K562 (cell line): ENCODE data around the gene AVPR1A. TPM values are rescaled to one million over a fixed set of nuclear protein-coding genes. Genes with fewer than 3 reads are reported as not detected.

Experiments used
- ATAC-seq: fragments of 200-7000 bp; cut with Tn5 transposase; 3 replicates; pipeline ENCODE4 v1.9.1; 2020; ENCODE audit warnings: moderate library complexity
- BruUV-seq: library from RNA; stranded (reverse); fragments of 400-500 nt; replicated peaks from 2 replicates; lab custom pipeline; 2021; lab: Mats Ljungman, UMichigan
- CTCF ChIA-PET: fragments of 300-600 bp; formaldehyde crosslinking; extraction: SDS; loops from one replicate; lab custom pipeline; 2021; ENCODE audit warnings: low intra/inter-chr PET ratio; lab: Yijun Ruan, JAX
- POLR2A ChIA-PET: fragments of 300-600, 350-650 bp; sonication (Branson Sonifier 250); formaldehyde crosslinking; extraction: SDS; loops from one replicate; lab custom pipeline; 2021; ENCODE audit warnings: antibody characterized with exemption, inconsistent platforms; lab: Yijun Ruan, JAX
- DNase-seq, 4 experiments: peaks; one replicate each; pipeline versions ENCODE4 v3.0.0 to v3.0.0-alpha.2; 2011 to 2018; ENCODE audit warnings: low spot score in 3 of 4, mixed read lengths in 3 of 4; ENCODE audit errors: extremely low read depth in 1 of 4
- FAIRE-seq: peaks from 2 replicates; lab custom pipeline; 2011; peaks lifted over from hg19 to GRCh38; lab: Jason Lieb, UNC
- H2AFZ ChIP-seq: 2 replicates; pipeline ENCODE4 v1.6.0; 2011; ENCODE audit warnings: low read depth, low read length, control low read depth, inconsistent platforms
- H3K27ac ChIP-seq: fragments of 200-600 bp; 3 replicates; pipeline ENCODE4 v1.8.0; 2011; ENCODE audit warnings: low read depth, mild to moderate bottlenecking, control low read depth, inconsistent platforms, low read length, moderate library complexity, mixed read lengths; ENCODE audit errors: extremely low read depth
- H3K27me3 ChIP-seq, 2 experiments: fragments of 300-600 bp in 1 of 2; 2 replicates in 1 of 2; 3 replicates in 1 of 2; pipeline versions ENCODE4 v1.6.0 to v1.8.0; 2011; ENCODE audit warnings: inconsistent platforms in 2 of 2, low read length in 2 of 2, mild to moderate bottlenecking in 1 of 2, mixed read lengths in 1 of 2, moderate library complexity in 1 of 2; ENCODE audit not compliant: control insufficient read depth in 2 of 2, insufficient read depth in 2 of 2
- H3K36me3 ChIP-seq: fragments of 300-600 bp; 3 replicates; pipeline ENCODE4 v1.8.0; 2011; ENCODE audit warnings: mild to moderate bottlenecking, low read length, inconsistent platforms; ENCODE audit not compliant: control insufficient read depth, insufficient read depth
- H3K4me1 ChIP-seq, 2 experiments: fragments of 200-600 bp in 1 of 2; replicated peaks in 1 of 2; 2 replicates in 1 of 2; 3 replicates in 1 of 2; pipeline versions ENCODE4 v1.5.1 to v1.8.0; 2011; ENCODE audit warnings: inconsistent platforms in 2 of 2, low read length in 2 of 2, mild to moderate bottlenecking in 1 of 2, mixed read lengths in 1 of 2, moderate library complexity in 1 of 2; ENCODE audit not compliant: control insufficient read depth in 2 of 2, insufficient read depth in 2 of 2
- H3K4me2 ChIP-seq: 2 replicates; pipeline ENCODE4 v1.6.1; 2011; ENCODE audit warnings: low read length, control low read depth, inconsistent platforms, mixed read lengths; ENCODE audit not compliant: insufficient read depth
- H3K4me3 ChIP-seq: fragments of 200-600 bp; sonication (generic), shearing (Covaris generic); 2 replicates; pipeline ENCODE4 v1.5.1; 2016; ENCODE audit warnings: control low read depth, inconsistent platforms
- H3K79me2 ChIP-seq: fragments of 200-600 bp; 3 replicates; pipeline ENCODE4 v1.8.0; 2011; ENCODE audit warnings: low read length, inconsistent platforms; ENCODE audit not compliant: control insufficient read depth, insufficient read depth
- H3K9ac ChIP-seq, 2 experiments: 2 replicates each; pipeline versions ENCODE4 v1.6.0 to v1.6.1; 2011; ENCODE audit warnings: low read depth in 2 of 2, low read length in 2 of 2, control low read depth in 1 of 2, inconsistent platforms in 1 of 2, mild to moderate bottlenecking in 1 of 2, mixed read lengths in 1 of 2; ENCODE audit not compliant: insufficient read depth in 1 of 2
- H3K9me1 ChIP-seq: one replicate; pipeline ENCODE4 v1.6.0; 2011; ENCODE audit warnings: inconsistent platforms, mild to moderate bottlenecking, low read length, moderate library complexity; ENCODE audit not compliant: control insufficient read depth, insufficient read depth
- H3K9me3 ChIP-seq: replicated peaks from 2 replicates; pipeline ENCODE4 v1.5.1; 2011; ENCODE audit warnings: low read depth, low read length, inconsistent platforms; ENCODE audit not compliant: control insufficient read depth, insufficient read depth
- H4K20me1 ChIP-seq: replicated peaks from 2 replicates; pipeline ENCODE4 v1.6.1; 2011; ENCODE audit warnings: low read length, inconsistent platforms, mixed read lengths; ENCODE audit not compliant: control insufficient read depth, insufficient read depth
- CHD1 ChIP-seq: fragments of 200-600 bp; sonication (generic); IDR thresholded peaks from one replicate; pipeline ENCODE4 v1.6.1; 2012; ENCODE audit warnings: mild to moderate bottlenecking, moderate library complexity, low read length, inconsistent platforms
- SAP30 ChIP-seq: fragments of 200-600 bp; sonication (generic); IDR thresholded peaks from 2 replicates; pipeline ENCODE4 v1.6.1; 2012; ENCODE audit warnings: borderline replicate concordance, low read depth, mild to moderate bottlenecking, moderate library complexity, low read length, control low read depth, inconsistent platforms; ENCODE audit not compliant: insufficient read depth, poor library complexity, severe bottlenecking
- STAT5A ChIP-seq: IDR thresholded peaks from 2 replicates; pipeline ENCODE4 v1.6.1; 2012; ENCODE audit warnings: low read length, inconsistent platforms, borderline replicate concordance
- TEAD2 ChIP-seq: fragments of 450-650 bp; IDR thresholded peaks from 2 replicates; pipeline ENCODE4 v1.6.1; 2016; ENCODE audit warnings: missing genetic modification characterization, control low read depth, missing compliant biosample characterization
- ZKSCAN3 ChIP-seq: fragments of 250-450 bp; sonication (Bioruptor Pico); IDR thresholded peaks from 2 replicates; pipeline ENCODE4 v1.4.0; 2020
- ZNF165 ChIP-seq: fragments of 250-450 bp; sonication (Bioruptor Pico); IDR thresholded peaks from 2 replicates; pipeline ENCODE4 v1.4.0; 2020; ENCODE audit warnings: borderline replicate concordance
- ZNF232 ChIP-seq: sonication (generic); formaldehyde crosslinking; IDR thresholded peaks from 2 replicates; pipeline ENCODE4 v1.8.0; 2022; ENCODE audit warnings: mild to moderate bottlenecking, missing genetic modification reagents
- ZNF431 ChIP-seq: sonication (generic); formaldehyde crosslinking; IDR thresholded peaks from 2 replicates; pipeline ENCODE4 v1.8.0; 2022; ENCODE audit warnings: mild to moderate bottlenecking, missing genetic modification reagents
- ZNF639 ChIP-seq, 2 experiments: fragments of 200-800 bp in 1 of 2; sonication (Bioruptor generic) in 1 of 2; sonication (generic) in 1 of 2; formaldehyde crosslinking in 1 of 2; IDR thresholded peaks in 1 of 2; conservative IDR thresholded peaks in 1 of 2; 2 replicates each; pipeline versions ENCODE4 v1.5.0 to v1.6.1; 2016 to 2020; ENCODE audit warnings: missing compliant biosample characterization in 1 of 2, missing genetic modification characterization in 1 of 2, missing genetic modification reagents in 1 of 2
- ZNF766 ChIP-seq: fragments of 200-800 bp; sonication (Bioruptor generic); conservative IDR thresholded peaks from 2 replicates; pipeline ENCODE4 v1.6.1; 2016; ENCODE audit warnings: missing genetic modification characterization, missing compliant biosample characterization
- in situ Hi-C: fragments of 300-500 bp; cut with MboI; formaldehyde crosslinking; loops from 4 replicates; pipeline ENCODE4 v1.15.0; 2018; ENCODE audit warnings: inconsistent platforms, mixed read lengths
- intact Hi-C: fragments of 100-400 bp; cut with micrococcal nuclease; formaldehyde crosslinking; loops from 2 replicates; pipeline ENCODE4 v1.14.2; 2022
- polyA plus RNA-seq, 8 experiments: library from polyadenylated mRNA; depleted of rRNA in 4 of 8; stranded (reverse) in 5 of 8; unstranded in 3 of 8; fragments of >200 nt; fragmentation: Nextera tagmentation in 2 of 8; fragmentation: Illumina TruSeq in 1 of 8; extraction: Ambion mirVana in 2 of 8; extraction: Trizol in 1 of 8; gene quantifications; 2 replicates each; pipeline versions ENCODE4 v1.2.1 to v1.2.3, GENCODE V29; 2011 to 2014; ENCODE audit warnings: inconsistent platforms in 1 of 8, missing spikeins in 1 of 8
- total RNA-seq, 7 experiments: library from RNA; depleted of rRNA in 6 of 7; stranded (reverse); fragments of >200 nt in 6 of 7; fragmentation: Illumina TruSeq in 2 of 7; extraction: Trizol in 2 of 7; gene quantifications; 2 replicates each; pipeline versions ENCODE4 v1.2.1 to v1.2.3, GENCODE V29; 2011 to 2021; ENCODE audit warnings: low replicate concordance in 1 of 7

AVPR1A gene
- total and polyA plus RNA-seq, 9 of the 15 experiments (the other 6 are each of a cell fraction or from before 2014, with no cell fraction given): under 0.01 to 0.04 (median 0.03) TPM; not detected in 3

- ChIA-PET CTCF (no interaction called here), POLR2A (no interaction called here)
- no peak for ATAC-seq
- H4K20me1 ChIP-seq: no peaks in the 10 kb centered on the region
- TF ChIP-seq ZNF232 (CRISPR knock-in tag) (no peak), ZKSCAN3 (CRISPR knock-in tag) (no peak), ZNF766 (CRISPR knock-in tag) (no peak), CHD1 (no peak), TEAD2 (tag) (no peak), ZNF431 (no peak), ZNF639 (CRISPR knock-in tag; conservative IDR thresholded peaks at IDR 0.05 in 1 of 2, IDR thresholded peaks at IDR 0.05 in 1 of 2) (no peak), STAT5A (no peak), ZNF165 (CRISPR knock-in tag) (no peak), SAP30 (no peak)
- H3K9ac ChIP-seq: no peak overlapping the region
- no peaks in the 10 kb centered on the region; a peak in 1 of 5 replicates for H3K27me3 ChIP-seq
- H3K9me1 ChIP-seq: no peaks in the 10 kb centered on the region
- no peaks in the 10 kb centered on the region for H3K4me1 ChIP-seq
- no peak overlapping the region for H3K4me3 ChIP-seq
- no peak overlapping the region for H3K27ac ChIP-seq
- no peak overlapping the region for H2AFZ ChIP-seq
- intact Hi-C loops: no loop called here
- no peaks in the 10 kb centered on the region for H3K36me3 ChIP-seq
- H3K4me2 ChIP-seq: no peak overlapping the region
- no TSS peak for BruUV-seq
- no peaks in the 10 kb centered on the region for H3K79me2 ChIP-seq
- no peaks in the 10 kb centered on the region for H3K9me3 ChIP-seq
- no peak for FAIRE-seq
- in situ Hi-C loops: no loop called here
- no peak for DNase-seq
These were observed 26.2 kb downstream of the AVPR1A start for GRCh38 chr12:63124778-63125177.
